ENCODE data around the gene AMER3. TPM values are rescaled to one million over a fixed set of nuclear protein-coding genes. Genes with fewer than 3 reads are reported as not detected.

AMER3 gene
- total RNA-seq, 1 experiment from 2014 or later, result not detected

GRCh38 chr2:130765464-130765863, 10.1 kb downstream of the AMER3 start:
- CTCF ChIA-PET, result interaction anchor here (0.7 kb wide), 1 partner anchor 21 kb away, joined by 3 read pairs; no protein-coding TSS in a partner anchor
- intact Hi-C loops (cut with micrococcal nuclease; ENCODE audit: unreplicated experiment) (no loop called here), in situ Hi-C loops (cut with HindIII; ENCODE audit: low pct_unique_long_range_greater_than_20kb, low sequenced_read_pairs) (no loop called here)
- Histone ChIP-seq H3K9me3 (ENCODE audit: control insufficient read depth, insufficient read depth, low read depth, low read length) (no peaks in the 10 kb centered on the region), H3K4me1 (ENCODE audit: control insufficient read depth, insufficient read depth, low read length) (no peaks in the 10 kb centered on the region), H3K27me3 (ENCODE audit: control insufficient read depth, insufficient read depth, low read length) (no peaks in the 10 kb centered on the region; the same call in 1 of the 2 replicates), H3K4me3 (ENCODE audit: low read depth in 2 of 2, low read length in 2 of 2) (no peak overlapping the region), H3K27ac (ENCODE audit: low read length) (no peak overlapping the region), H3K36me3 (ENCODE audit: control insufficient read depth, insufficient read depth, low read length) (no peaks in the 10 kb centered on the region)
- no peak for DNase-seq (ENCODE audit: low read depth, low spot score)
- BruUV-seq (replicated peaks), result no TSS peak
- ATAC-seq, result no peak
- POLR2A ChIA-PET, result no interaction called here
- TF ChIP-seq REST (IDR thresholded peaks at IDR 0.05; ENCODE audit: insufficient read depth in 1 of 2, low read depth in 2 of 2, low read length in 1 of 2) (no peak), POLR2AphosphoS5 (IDR thresholded peaks at IDR 0.05; ENCODE audit: low read depth, low read length) (no peak), SIN3A (IDR thresholded peaks at IDR 0.05; ENCODE audit: borderline replicate concordance, insufficient read depth, low read depth, low read length) (no peak), TCF7L2 (IDR thresholded peaks at IDR 0.05; ENCODE audit: low read depth, low read length) (no peak), CTCF (IDR thresholded peaks at IDR 0.05) (no peak)

- H3K9me3 ChIP-seq (ENCODE audit: control insufficient read depth, insufficient read depth, low read depth, low read length), result no peaks in the 10 kb centered on the region
These were observed 10.7 kb downstream of the AMER3 start for GRCh38 chr2:130766037-130766436.

More at GRCh38 chr2:130766037-130766436, 10.7 kb downstream of the AMER3 start:
- no peak overlapping the region for H3K4me3 ChIP-seq (ENCODE audit: low read depth in 2 of 2, low read length in 2 of 2)
- ATAC-seq, result no peak
- DNase-seq (ENCODE audit: low read depth, low spot score), result no peak
- TF ChIP-seq SIN3A (IDR thresholded peaks at IDR 0.05; ENCODE audit: borderline replicate concordance, insufficient read depth, low read depth, low read length) (no peak), POLR2AphosphoS5 (IDR thresholded peaks at IDR 0.05; ENCODE audit: low read depth, low read length) (no peak), TCF7L2 (IDR thresholded peaks at IDR 0.05; ENCODE audit: low read depth, low read length) (no peak), CTCF (IDR thresholded peaks at IDR 0.05) (no peak), REST (IDR thresholded peaks at IDR 0.05; ENCODE audit: insufficient read depth in 1 of 2, low read depth in 2 of 2, low read length in 1 of 2) (no peak)
- H3K27me3 ChIP-seq (ENCODE audit: control insufficient read depth, insufficient read depth, low read length), result no peaks in the 10 kb centered on the region; the same call in 1 of the 2 replicates
- H3K4me1 ChIP-seq (ENCODE audit: control insufficient read depth, insufficient read depth, low read length), result no peaks in the 10 kb centered on the region
- H3K27ac ChIP-seq (ENCODE audit: low read length), result no peak overlapping the region
- CTCF ChIA-PET, result interaction anchor here (0.7 kb wide), 1 partner anchor 21 kb away, joined by 3 read pairs; no protein-coding TSS in a partner anchor
- intact Hi-C loops (cut with micrococcal nuclease; ENCODE audit: unreplicated experiment), result no loop called here
- BruUV-seq (replicated peaks), result no TSS peak
- in situ Hi-C loops (cut with HindIII; ENCODE audit: low pct_unique_long_range_greater_than_20kb, low sequenced_read_pairs), result no loop called here
- POLR2A ChIA-PET, result no interaction called here
- H3K36me3 ChIP-seq (ENCODE audit: control insufficient read depth, insufficient read depth, low read length), result no peaks in the 10 kb centered on the region

All from Panc1 (cell line).